HL-60/S4 (cell line): Measurements from ENCODE around the gene ALPI.

Source experiments
- in situ Hi-C: fragments of 300-500 bp; cut with MboI; formaldehyde crosslinking; loops from 2 replicates; pipeline ENCODE4 v1.14.3; 2022; ENCODE audit warnings: low sequenced_read_pairs

ALPI gene

GRCh38 chr2:232482301-232483238 lies 26.6 kb downstream of the ALPI start:
- in situ Hi-C loops: no loop called here

GRCh38 chr2:232483311-232483922 lies 27.5 kb downstream of the ALPI start:
- in situ Hi-C loops: no loop called here

- in situ Hi-C loops: no loop called here
Measured at GRCh38 chr2:232483923-232484627, 28.1 kb downstream of the ALPI start.

GRCh38 chr2:232484628-232485347 lies 28.8 kb downstream of the ALPI start:
- in situ Hi-C loops: no loop called here

- in situ Hi-C loops: no loop called here
Measured at GRCh38 chr2:232485348-232485756, 29.4 kb downstream of the ALPI start.

- in situ Hi-C loops: no loop called here
Measured at GRCh38 chr2:232485757-232486557, 30.0 kb downstream of the ALPI start.

- in situ Hi-C loops: no loop called here
Measured at GRCh38 chr2:232486558-232487384, 30.8 kb downstream of the ALPI start.

GRCh38 chr2:232487385-232488096 lies 31.6 kb downstream of the ALPI start, which contains the start of gene ECEL1:
Gene ECEL1 (minus strand): TSS chr2:232487834. CDS start chr2:232486653, 1,181 bp downstream.
- in situ Hi-C loops: no loop called here

- in situ Hi-C loops: no loop called here
Measured at GRCh38 chr2:232488097-232488711, 32.3 kb downstream of the ALPI start.

- in situ Hi-C loops: no loop called here
Measured at GRCh38 chr2:232488721-232489300, 32.9 kb downstream of the ALPI start.

- in situ Hi-C loops: no loop called here
Measured at GRCh38 chr2:232489516-232490220, 33.7 kb downstream of the ALPI start.

- in situ Hi-C loops: no loop called here
Measured at GRCh38 chr2:232490221-232491138, 34.5 kb downstream of the ALPI start.

GRCh38 chr2:232491139-232491780 lies 35.3 kb downstream of the ALPI start:
- in situ Hi-C loops: no loop called here

GRCh38 chr2:232492236-232492848 lies 36.4 kb downstream of the ALPI start:
- in situ Hi-C loops: no loop called here
